ENCODE results near the gene ISYNA1. TPM values are rescaled to one million over a fixed set of nuclear protein-coding genes. Genes with fewer than 3 reads are reported as not detected.

The ISYNA1 gene
- total and polyA plus RNA-seq, 2 of the 13 experiments (the other 11 are each of a cell fraction or from before 2014, with no cell fraction given) = 29.6 to 48.5 TPM

DNA sequence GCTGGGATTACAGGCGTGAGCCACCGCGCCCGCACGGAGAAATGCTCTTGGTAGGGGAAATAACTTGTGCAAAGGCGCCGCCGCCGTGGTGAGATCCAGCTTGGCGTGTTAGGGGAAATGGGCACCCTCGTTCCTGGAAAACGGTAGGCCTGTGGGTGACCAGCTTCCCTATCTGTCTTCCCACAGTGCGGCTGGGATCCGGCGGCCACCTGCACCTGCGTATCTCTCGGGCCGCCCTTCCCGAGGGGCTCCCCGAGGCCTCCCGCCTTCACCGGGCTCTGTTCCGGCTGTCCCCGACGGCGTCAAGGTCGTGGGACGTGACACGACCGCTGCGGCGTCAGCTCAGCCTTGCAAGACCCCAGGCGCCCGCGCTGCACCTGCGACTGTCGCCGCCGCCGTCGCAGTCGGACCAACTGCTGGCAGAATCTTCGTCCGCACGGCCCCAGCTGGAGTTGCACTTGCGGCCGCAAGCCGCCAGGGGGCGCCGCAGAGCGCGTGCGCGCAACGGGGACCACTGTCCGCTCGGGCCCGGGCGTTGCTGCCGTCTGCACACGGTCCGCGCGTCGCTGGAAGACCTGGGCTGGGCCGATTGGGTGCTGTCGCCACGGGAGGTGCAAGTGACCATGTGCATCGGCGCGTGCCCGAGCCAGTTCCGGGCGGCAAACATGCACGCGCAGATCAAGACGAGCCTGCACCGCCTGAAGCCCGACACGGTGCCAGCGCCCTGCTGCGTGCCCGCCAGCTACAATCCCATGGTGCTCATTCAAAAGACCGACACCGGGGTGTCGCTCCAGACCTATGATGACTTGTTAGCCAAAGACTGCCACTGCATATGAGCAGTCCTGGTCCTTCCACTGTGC is 49.6 kb downstream of the ISYNA1 start (continued):
- no peak for TF ChIP-seq SMARCC2 (IDR thresholded peaks at IDR 0.05)
- TF ChIP-seq, protein P1, sequence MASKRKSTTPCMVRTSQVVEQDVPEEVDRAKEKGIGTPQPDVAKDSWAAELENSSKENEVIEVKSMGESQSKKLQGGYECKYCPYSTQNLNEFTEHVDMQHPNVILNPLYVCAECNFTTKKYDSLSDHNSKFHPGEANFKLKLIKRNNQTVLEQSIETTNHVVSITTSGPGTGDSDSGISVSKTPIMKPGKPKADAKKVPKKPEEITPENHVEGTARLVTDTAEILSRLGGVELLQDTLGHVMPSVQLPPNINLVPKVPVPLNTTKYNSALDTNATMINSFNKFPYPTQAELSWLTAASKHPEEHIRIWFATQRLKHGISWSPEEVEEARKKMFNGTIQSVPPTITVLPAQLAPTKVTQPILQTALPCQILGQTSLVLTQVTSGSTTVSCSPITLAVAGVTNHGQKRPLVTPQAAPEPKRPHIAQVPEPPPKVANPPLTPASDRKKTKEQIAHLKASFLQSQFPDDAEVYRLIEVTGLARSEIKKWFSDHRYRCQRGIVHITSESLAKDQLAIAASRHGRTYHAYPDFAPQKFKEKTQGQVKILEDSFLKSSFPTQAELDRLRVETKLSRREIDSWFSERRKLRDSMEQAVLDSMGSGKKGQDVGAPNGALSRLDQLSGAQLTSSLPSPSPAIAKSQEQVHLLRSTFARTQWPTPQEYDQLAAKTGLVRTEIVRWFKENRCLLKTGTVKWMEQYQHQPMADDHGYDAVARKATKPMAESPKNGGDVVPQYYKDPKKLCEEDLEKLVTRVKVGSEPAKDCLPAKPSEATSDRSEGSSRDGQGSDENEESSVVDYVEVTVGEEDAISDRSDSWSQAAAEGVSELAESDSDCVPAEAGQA (IDR thresholded peaks at IDR 0.05; ENCODE audit: low read depth) = no peak
- TF ChIP-seq, protein P1 (CRISPR knock-in tag; IDR thresholded peaks at IDR 0.05; ENCODE audit: borderline replicate concordance) = peak; percentile 89
- no peak for TF ChIP-seq HHEX (CRISPR knock-in tag; IDR thresholded peaks at IDR 0.05)
- TF ChIP-seq CHCHD3 (CRISPR knock-in tag; IDR thresholded peaks at IDR 0.05) = no peak
- no peak for TF ChIP-seq ZNF460 (CRISPR knock-in tag; IDR thresholded peaks at IDR 0.05; ENCODE audit: borderline replicate concordance)
- peak; percentile 55; the same call in 1 of the 2 replicates for TF ChIP-seq ZNF546 (CRISPR knock-in tag; conservative IDR thresholded peaks at IDR 0.05)
- TF ChIP-seq PHF5A (CRISPR knock-in tag; IDR thresholded peaks at IDR 0.05; ENCODE audit: low read depth, unreplicated experiment) = no peak
- TF ChIP-seq RFXANK (CRISPR knock-in tag; IDR thresholded peaks at IDR 0.05) = no peak
- TF ChIP-seq KDM6A (CRISPR knock-in tag; IDR thresholded peaks at IDR 0.05; ENCODE audit: low read depth) = no peak
- no peak for TF ChIP-seq ARNT (IDR thresholded peaks at IDR 0.05)
- no peak for TF ChIP-seq ZNF446 (CRISPR knock-in tag; IDR thresholded peaks at IDR 0.05)
- TF ChIP-seq TEAD2 (CRISPR knock-in tag; IDR thresholded peaks at IDR 0.05) = 0 out of 2 replicates have a peak, but pooled peaks have one; percentile 16
- no peak for TF ChIP-seq ZNF17 (CRISPR knock-in tag; IDR thresholded peaks at IDR 0.05)
- TF ChIP-seq HNRNPL (IDR thresholded peaks at IDR 0.05; ENCODE audit: low read depth, low read length) = peak; percentile 80
- no peak for TF ChIP-seq SIX4 (CRISPR knock-in tag; IDR thresholded peaks at IDR 0.05)
- TF ChIP-seq ZNF343 (CRISPR knock-in tag; IDR thresholded peaks at IDR 0.05) = peak; percentile 43
- TF ChIP-seq DNMT3B (CRISPR knock-in tag; conservative IDR thresholded peaks at IDR 0.05) = peak; percentile 48; the same call in 1 of the 2 replicates
- peak; percentile 46 for TF ChIP-seq PRPF4 (IDR thresholded peaks at IDR 0.05; ENCODE audit: low read depth, low read length, poor library complexity, severe bottlenecking)
- peak; percentile 98 for TF ChIP-seq AGO1 (IDR thresholded peaks at IDR 0.05; ENCODE audit: low read depth, low read length, poor library complexity, severe bottlenecking)
